ENCODE results near the gene CLCF1. TPM values are rescaled to one million over a fixed set of nuclear protein-coding genes. Genes with fewer than 3 reads are reported as not detected.

CLCF1 gene
- total and polyA plus RNA-seq, 8 donors = 7.3 to 15.3 (median 11.9) TPM

GRCh38 chr11:67364169-67364568 lies 9.2 kb downstream of the CLCF1 start:
- Histone ChIP-seq H3K36me3 (peaks cover 0 to 19% of the 10 kb centered on the region in 2 donors), H3K4me3 (no peak overlapping the region), H3K27me3 (no peaks in the 10 kb centered on the region), H3K27ac (no peak overlapping the region), H3K4me1 (peaks cover 16 to 48% of the 10 kb centered on the region in 2 donors), H3K9me3 (no peaks in the 10 kb centered on the region)
- no peak for ATAC-seq
- TF ChIP-seq CTCF (IDR thresholded peaks at IDR 0.05) = no peak
- intact Hi-C loops (cut with DNase I) = no loop called here
- no peak for DNase-seq

- Histone ChIP-seq H3K27me3 (no peaks in the 10 kb centered on the region), H3K36me3 (no peaks in the 10 kb centered on the region), H3K4me1 (peaks cover 19 to 48% of the 10 kb centered on the region in 2 donors), H3K27ac (peak overlapping the region in 1 of 2 donors; percentile 100), H3K4me3 (no peak overlapping the region), H3K9me3 (no peaks in the 10 kb centered on the region)
- TF ChIP-seq CTCF (IDR thresholded peaks at IDR 0.05) = no peak
- no peak for DNase-seq
- intact Hi-C loops (cut with DNase I) = no loop called here
- ATAC-seq = no peak
Observed at GRCh38 chr11:67357831-67358670, 15.3 kb downstream of the CLCF1 start.

- Histone ChIP-seq H3K4me3 (no peak overlapping the region), H3K9me3 (no peaks in the 10 kb centered on the region), H3K27me3 (no peaks in the 10 kb centered on the region), H3K36me3 (no peaks in the 10 kb centered on the region), H3K27ac (peak overlapping the region; percentile 51 to 100), H3K4me1 (peaks cover 24 to 54% of the 10 kb centered on the region in 2 donors)
- intact Hi-C loops (cut with DNase I) = no loop called here
- TF ChIP-seq CTCF (IDR thresholded peaks at IDR 0.05) = peak; percentile 88 to 92
- ATAC-seq (peak; percentile 43), DNase-seq (peak; percentile 60 to 88 (median 81))
Observed at GRCh38 chr11:67356864-67357561, 16.4 kb downstream of the CLCF1 start.

- H3K4me3 ChIP-seq = no peak overlapping the region
- no peaks in the 10 kb centered on the region for H3K9me3 ChIP-seq
- TF ChIP-seq CTCF (IDR thresholded peaks at IDR 0.05) = no peak
- no peak for ATAC-seq
- no peak for DNase-seq
- no peaks in the 10 kb centered on the region for H3K36me3 ChIP-seq
- intact Hi-C loops (cut with DNase I) = no loop called here
- H3K4me1 ChIP-seq = peaks cover 29 to 60% of the 10 kb centered on the region in 2 donors
- H3K27ac ChIP-seq = peak overlapping the region; percentile 98 to 100
- no peaks in the 10 kb centered on the region for H3K27me3 ChIP-seq
Observed at GRCh38 chr11:67356387-67356863, 17.0 kb downstream of the CLCF1 start.

GRCh38 chr11:67355794-67356386 lies 17.5 kb downstream of the CLCF1 start:
- peaks cover 31 to 65% of the 10 kb centered on the region in 2 donors for H3K4me1 ChIP-seq
- ATAC-seq = no peak
- intact Hi-C loops (cut with DNase I) = no loop called here

More at GRCh38 chr11:67355794-67356386, 17.5 kb downstream of the CLCF1 start:
- peak overlapping the region; percentile 98 to 100 for H3K27ac ChIP-seq
- no peak for DNase-seq
- H3K36me3 ChIP-seq = no peaks in the 10 kb centered on the region
- no peaks in the 10 kb centered on the region for H3K9me3 ChIP-seq
- H3K27me3 ChIP-seq = no peaks in the 10 kb centered on the region
- TF ChIP-seq CTCF (IDR thresholded peaks at IDR 0.05) = no peak
- no peak overlapping the region for H3K4me3 ChIP-seq
